Measurements from ENCODE around the gene PFDN5. TPM values are rescaled to one million over a fixed set of nuclear protein-coding genes. Genes with fewer than 3 reads are reported as not detected.

PFDN5 gene
- total RNA-seq, 2 experiments from 2014 or later: 305 to 335 TPM

DNA sequence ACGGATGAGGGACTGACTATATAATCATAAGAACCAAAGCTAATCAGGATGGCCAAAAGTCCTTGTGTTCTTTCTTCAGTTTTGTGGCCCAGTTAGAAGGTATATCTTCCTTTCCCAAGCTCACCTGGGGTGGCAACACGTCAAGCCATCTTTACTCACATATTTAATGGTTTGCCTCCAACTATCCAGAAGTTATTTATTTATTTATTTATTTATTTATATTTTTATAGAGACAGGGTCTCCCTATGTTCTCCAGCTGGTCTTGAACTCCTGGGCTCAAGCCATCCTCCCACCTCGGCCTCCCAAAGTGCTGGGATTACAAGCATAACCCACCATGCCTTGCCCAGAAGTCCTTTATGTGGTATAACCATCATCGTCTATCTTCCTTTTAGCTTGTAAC lies 52.6 kb downstream of the PFDN5 start:
- CTCF ChIA-PET: interaction anchor here (0.6 to 6.7 kb wide), 6 partner anchors 13 to 161 kb away, joined by 3 to 48 read pairs (median 5); partner anchors contain the start of gene AAAS
- no peaks in the 10 kb centered on the region for H3K27me3 Mint-ChIP-seq
- H3K27ac Mint-ChIP-seq: no peak overlapping the region
- DNase-seq: no peak
- H3K36me3 Mint-ChIP-seq (ENCODE audit: low read depth): no peaks in the 10 kb centered on the region
- peaks cover 29% of the 10 kb centered on the region for H3K4me1 Mint-ChIP-seq
- POLR2A ChIA-PET: no interaction called here
- no peaks in the 10 kb centered on the region for H3K9me3 Mint-ChIP-seq
- H3K4me3 Mint-ChIP-seq: no peak overlapping the region

Other genes with a start within 250 kb of the PFDN5 start
- gene TNS2, start 245.5 kb upstream of the PFDN5 start, total RNA-seq: 1 to 10 TPM in 1 of 2 experiments, under 1 TPM in 1; 0.92 to 1.8 TPM
- gene SPRYD3, start 216.2 kb upstream of the PFDN5 start, total RNA-seq: 10 to 100 TPM; 19.0 to 20.2 TPM
- gene IGFBP6, start 197.9 kb upstream of the PFDN5 start, total RNA-seq: under 1 TPM in 1 of 2 experiments, not detected in 1; 0.37 TPM
- 1 to 10 TPM; 1.0 to 1.7 TPM for gene SOAT2, start 192.1 kb upstream of the PFDN5 start, total RNA-seq
- 10 to 100 TPM; 38.9 to 44.1 TPM for gene ZNF740, start 114.8 kb upstream of the PFDN5 start, total RNA-seq
- 10 to 100 TPM; 33.3 to 34.7 TPM for gene CSAD, start 114.6 kb upstream of the PFDN5 start, total RNA-seq
- gene ITGB7, start 88.3 kb upstream of the PFDN5 start, total RNA-seq: 100 to 1,000 TPM; 621 to 702 TPM
- gene RARG, start 63.3 kb upstream of the PFDN5 start, total RNA-seq: 10 to 100 TPM; 58.3 to 59.7 TPM
- gene ESPL1, start 27.2 kb upstream of the PFDN5 start, total RNA-seq: 100 to 1,000 TPM; 107 to 125 TPM
- 10 to 100 TPM; 47.9 to 56.4 TPM for gene MYG1, start 4.2 kb downstream of the PFDN5 start, total RNA-seq
- gene AAAS, start 26.1 kb downstream of the PFDN5 start, total RNA-seq: 10 to 100 TPM; 59.1 to 63.0 TPM
- gene SP7, start 40.8 kb downstream of the PFDN5 start, total RNA-seq: not detected
- gene SP1, start 84.6 kb downstream of the PFDN5 start, total RNA-seq: 10 to 100 TPM; 94.8 to 99.3 TPM
- gene AMHR2, start 128.3 kb downstream of the PFDN5 start, total RNA-seq: not detected
- 100 to 1,000 TPM; 223 to 229 TPM for gene PRR13, start 146.2 kb downstream of the PFDN5 start, total RNA-seq
- gene PCBP2, start 156.6 kb downstream of the PFDN5 start, total RNA-seq: 100 to 1,000 TPM; 882 to 943 TPM
- gene MAP3K12, start 203.9 kb downstream of the PFDN5 start, total RNA-seq: 10 to 100 TPM; 26.0 to 26.1 TPM
- 10 to 100 TPM; 32.6 to 35.9 TPM for gene TARBP2, start 205.7 kb downstream of the PFDN5 start, total RNA-seq
- gene NPFF, start 211.9 kb downstream of the PFDN5 start, total RNA-seq: not detected

Measured in activated CD4-positive, alpha-beta T cell treated with anti-CD3 and anti-CD28 coated beads, Interleukin-2, amount 10 ng/mL, durations not matched to agents 7 days and 5 days (primary cell).